Stimulated activated CD4-positive, alpha-beta T cell treated with anti-CD3 and anti-CD28 coated beads, Interleukin-12 subunit alpha, Interleukin-12 subunit beta, amount 100 ng/mL, for 24 hours (primary cell): ENCODE results near the gene MAP1A.

ENCODE experiments used
- DNase-seq, 2 experiments: peaks; one replicate each; pipeline ENCODE4 v3.0.0-alpha.2; 2020; ENCODE audit warnings: low read depth in 2 of 2

MAP1A gene

DNA sequence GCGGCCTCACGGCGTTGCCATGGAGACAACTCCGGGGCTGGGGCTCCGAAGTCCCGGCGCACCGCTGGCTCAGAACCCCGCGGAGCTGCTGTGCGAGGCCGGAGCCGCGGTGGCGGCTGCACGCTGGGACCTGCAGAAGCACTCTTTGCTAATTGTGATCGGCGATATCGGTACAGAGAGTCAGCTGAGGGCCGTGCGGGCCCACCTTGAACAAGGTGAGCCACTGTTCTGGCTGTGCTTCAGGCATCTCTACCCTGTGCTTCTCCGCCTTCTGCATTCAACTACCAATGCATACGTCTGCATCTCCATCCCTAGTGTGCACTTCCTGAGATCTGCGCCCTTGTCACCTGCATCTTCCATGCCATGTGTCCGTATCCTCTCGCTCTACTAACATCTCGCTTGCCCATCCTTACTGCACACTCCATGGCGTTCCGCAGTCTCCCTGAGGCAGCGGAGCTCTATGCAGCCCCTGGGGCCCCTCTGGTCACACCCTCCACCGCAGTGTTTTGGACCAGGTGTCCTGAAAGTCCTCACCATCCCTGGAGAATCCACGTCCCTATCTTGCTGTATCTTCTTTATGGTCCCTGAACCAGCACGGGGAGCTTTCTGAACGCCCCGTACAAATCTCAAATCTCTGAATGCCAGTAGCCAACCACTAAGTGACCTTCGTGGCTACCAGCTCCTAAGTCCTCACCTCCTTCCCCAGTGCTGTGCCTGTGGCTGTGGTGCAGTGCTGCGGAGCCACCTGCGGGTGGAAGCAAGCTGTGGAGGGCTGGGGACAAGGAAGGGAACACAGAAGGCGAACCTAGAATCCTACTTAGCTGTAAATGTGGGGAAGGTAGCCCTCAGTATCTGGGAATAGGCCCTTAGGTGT lies 6.2 kb upstream of the MAP1A start:
- peak in 1 of 2 experiments; percentile 8 for DNase-seq

DNA sequence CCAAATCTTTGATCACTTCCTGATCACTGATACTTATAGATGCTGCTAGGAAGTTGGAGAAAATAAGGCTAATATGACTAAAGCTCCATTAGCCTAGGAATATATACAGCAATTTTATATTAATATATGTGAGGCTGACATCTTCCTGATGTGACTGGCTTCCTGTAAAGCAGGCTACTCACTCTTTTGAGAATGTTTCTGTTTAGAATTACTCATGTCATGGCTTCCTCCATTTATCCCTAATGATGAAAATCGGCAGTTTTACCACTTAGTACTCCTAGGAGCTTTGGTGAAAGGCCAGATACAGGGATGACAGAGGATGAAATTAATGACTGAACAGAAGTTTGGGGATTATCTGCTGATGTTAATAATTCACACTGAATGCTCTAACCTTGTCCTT lies 3.9 kb upstream of the MAP1A start:
- no peak for DNase-seq

DNA sequence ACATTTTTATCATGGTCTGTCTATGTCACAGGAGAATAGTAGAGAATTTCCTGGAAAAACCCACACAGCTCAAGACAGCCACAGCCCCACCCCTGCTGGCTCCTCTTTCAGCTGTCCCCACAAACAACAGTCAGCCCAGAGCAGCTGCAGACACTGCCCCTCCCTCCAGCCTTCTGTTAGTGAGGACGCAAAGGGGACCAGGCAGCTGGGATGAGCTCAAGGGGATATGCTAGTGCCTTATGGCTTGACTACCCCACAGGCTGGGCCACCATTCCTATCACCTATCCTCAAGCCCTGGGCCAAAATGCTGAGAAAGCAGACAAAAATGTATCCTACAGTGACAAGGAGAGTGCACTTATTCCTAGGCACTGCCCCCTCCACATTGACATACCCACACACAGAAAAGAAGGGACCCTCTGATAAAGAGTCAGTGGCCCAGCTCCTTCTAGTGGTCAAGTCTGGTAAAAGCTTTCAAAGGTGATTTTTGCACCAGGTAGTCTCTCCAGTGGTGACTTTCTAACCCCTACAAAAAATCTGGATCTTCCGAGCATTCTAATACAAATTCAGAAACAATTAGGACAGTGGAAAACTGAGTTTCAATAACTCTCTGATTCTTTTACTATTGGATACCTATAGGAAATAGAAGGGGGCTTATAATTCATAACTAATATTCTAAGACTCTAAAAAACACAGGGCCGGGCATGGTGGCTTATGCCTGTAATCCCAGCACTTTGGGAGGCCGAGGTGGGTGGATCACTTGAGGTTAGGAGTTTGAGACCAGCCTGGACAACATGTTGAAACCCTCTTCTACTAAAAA lies 3.0 kb upstream of the MAP1A start:
- DNase-seq, result no peak

DNA sequence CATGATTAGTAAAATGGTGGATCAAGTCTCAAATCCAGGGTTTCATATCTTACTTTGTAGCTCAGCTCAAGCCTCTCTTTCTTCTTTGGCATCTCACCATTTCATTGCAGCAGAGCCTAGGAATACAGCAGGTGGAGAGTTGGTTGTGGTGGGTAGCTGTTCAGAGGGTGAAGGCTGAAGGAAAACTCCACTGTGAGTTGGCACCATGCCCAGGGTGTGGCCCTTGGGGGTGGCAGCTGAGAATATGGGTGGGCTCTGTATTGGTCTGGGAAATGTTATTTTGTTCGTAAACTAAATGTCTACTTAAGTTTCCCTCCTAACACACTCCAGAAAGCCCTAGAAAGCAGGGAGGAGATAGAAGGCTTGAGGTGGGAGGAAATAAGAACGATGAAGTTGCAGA lies 1.7 kb upstream of the MAP1A start:
- no peak for DNase-seq

DNA sequence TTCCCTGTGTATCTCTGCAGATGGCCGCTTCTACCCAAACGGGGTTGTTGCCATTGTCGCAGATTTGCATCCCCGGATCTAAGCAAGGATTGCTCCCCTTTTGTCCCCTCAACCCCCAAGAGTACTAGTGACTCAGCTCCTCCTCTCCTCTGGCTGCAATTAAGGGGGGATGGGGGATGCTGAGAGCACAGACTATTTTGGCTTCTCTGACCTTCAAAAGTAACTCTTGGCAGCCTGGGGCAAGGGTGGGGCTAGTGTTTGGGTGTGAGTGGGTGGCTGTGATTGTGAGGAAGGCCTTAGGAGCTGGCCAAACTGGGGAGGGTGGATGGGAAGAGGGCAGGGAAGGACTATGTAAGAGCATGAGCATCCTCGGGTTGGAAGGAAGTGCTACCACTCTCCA lies 1.2 kb upstream of the MAP1A start:
- no peak for DNase-seq

DNA sequence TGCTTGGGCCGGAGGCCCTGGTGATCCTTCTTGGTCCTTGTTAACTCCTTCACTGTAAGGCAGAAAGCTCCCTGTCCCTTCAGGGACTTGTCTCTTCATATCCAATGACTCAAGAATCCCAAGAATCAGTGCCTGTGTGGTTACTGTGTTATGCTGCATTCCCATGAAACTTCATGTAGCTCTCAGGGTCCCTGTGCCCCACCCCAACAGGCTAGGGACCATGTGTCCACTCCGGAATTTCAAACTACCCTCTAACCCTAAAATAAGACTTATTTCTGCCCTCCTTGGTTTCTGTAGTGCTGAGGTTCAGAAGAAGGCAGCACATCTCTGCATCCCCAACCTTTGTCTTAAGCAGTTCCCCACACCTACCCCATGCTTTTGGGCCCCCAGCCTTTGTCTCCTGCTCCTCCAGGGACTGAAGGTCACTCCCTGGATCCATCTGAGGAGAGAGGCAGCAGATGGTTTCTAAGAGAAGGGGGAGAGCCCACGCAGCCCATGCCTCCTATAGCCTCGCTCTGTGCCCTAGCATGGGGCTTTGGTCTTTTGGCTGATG lies 531 bp upstream of the MAP1A start:
- no peak for DNase-seq

DNA sequence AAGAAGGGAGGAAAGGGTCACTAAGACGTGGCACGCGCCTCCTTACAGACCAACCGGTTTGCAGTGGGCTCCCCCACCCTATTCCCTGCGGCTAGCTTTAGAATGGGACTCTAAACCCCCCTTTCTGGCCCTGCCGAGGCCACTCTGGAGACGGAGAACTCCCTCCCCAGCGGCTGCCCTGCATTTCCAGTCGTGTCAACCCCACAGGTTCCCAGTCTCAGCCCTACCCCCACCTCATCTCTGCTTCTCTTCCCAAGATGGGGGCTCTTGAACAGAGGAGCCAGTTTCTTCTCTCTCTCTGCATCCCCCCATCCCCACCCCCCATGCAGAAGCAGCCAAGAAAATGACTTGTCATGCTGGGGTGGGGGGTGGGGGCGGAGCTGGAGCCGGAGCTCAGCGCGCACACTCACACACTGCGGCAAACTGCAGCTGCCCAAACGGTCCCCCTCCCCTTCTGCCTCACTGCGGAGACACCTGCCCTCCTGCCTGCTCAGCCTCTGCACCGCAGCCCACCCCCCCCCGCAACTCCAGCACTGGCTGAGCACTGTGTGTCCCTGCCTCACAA lies 871 bp downstream of the MAP1A start:
- no peak for DNase-seq

DNA sequence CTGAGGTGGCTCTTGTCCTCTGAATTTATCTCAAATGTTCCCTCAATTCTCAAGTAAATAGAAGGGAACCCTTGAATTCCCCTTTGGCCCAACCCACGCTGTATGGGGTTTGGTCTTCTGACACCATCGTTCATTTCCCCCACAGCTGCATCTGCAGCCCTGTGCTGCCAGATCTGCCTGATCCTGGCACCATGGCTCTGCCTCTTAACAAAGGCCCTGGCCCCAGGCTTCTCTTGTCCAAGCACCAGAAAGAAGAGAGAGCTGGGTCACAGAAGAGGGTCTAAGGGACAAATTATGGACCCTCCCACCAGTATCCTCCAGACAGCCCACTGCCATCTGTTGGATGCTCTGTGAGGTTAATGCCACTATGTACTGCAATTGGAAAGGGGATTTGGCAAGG lies 1.8 kb downstream of the MAP1A start:
- DNase-seq, result no peak

DNA sequence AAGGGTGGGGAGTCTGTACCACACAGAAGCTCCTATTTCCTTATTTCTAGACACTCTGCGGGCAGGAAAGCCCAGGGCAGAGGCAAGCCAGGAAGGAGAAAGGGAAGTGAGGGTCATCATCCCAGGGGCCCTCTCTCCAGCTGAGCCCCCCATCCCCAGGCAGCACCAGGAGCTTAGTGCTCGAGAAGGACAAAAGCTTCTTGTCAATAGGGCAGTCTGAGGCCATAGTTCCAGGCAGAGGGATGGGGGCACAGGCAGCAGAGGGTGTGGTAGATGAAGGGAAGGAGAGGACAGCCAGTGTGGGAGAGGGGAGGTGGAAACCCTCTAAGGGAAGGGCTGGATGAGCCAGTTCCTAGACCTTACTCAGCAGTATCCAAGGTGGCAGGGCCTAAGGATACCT lies 2.7 kb downstream of the MAP1A start:
- no peak for DNase-seq

DNA sequence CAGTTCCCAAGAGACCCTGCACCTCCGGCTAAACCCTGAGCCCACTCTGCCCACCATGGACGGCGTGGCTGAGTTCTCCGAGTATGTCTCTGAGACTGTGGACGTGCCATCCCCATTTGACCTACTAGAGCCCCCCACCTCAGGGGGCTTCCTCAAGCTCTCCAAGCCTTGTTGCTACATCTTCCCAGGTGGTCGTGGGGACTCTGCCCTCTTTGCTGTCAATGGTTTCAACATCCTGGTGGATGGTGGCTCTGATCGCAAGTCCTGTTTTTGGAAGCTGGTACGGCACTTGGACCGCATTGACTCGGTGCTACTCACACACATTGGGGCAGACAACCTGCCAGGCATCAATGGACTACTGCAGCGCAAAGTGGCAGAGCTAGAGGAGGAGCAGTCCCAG lies 4.0 kb downstream of the MAP1A start:
- DNase-seq, result no peak

DNA sequence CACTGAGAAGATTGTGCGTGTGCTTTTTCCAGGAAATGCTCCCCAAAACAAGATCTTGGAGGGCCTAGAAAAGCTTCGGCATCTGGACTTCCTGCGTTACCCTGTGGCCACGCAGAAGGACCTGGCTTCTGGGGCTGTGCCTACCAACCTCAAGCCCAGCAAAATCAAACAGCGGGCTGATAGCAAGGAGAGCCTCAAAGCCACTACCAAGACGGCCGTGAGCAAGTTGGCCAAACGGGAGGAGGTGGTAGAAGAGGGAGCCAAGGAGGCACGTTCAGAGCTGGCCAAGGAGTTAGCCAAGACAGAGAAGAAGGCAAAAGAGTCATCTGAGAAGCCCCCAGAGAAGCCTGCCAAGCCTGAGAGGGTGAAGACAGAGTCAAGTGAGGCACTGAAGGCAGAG lies 4.8 kb downstream of the MAP1A start:
- DNase-seq, result no peak

DNA sequence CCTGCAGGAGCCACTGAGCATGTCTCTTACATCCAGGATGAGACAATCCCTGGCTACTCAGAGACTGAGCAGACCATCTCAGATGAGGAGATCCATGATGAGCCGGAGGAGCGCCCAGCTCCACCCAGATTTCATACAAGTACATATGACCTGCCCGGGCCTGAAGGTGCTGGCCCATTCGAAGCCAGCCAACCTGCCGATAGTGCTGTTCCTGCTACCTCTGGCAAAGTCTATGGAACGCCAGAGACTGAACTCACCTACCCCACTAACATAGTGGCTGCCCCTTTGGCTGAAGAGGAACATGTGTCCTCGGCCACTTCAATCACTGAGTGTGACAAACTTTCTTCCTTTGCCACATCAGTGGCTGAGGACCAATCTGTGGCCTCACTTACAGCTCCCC lies 6.2 kb downstream of the MAP1A start:
- no peak for DNase-seq

DNA sequence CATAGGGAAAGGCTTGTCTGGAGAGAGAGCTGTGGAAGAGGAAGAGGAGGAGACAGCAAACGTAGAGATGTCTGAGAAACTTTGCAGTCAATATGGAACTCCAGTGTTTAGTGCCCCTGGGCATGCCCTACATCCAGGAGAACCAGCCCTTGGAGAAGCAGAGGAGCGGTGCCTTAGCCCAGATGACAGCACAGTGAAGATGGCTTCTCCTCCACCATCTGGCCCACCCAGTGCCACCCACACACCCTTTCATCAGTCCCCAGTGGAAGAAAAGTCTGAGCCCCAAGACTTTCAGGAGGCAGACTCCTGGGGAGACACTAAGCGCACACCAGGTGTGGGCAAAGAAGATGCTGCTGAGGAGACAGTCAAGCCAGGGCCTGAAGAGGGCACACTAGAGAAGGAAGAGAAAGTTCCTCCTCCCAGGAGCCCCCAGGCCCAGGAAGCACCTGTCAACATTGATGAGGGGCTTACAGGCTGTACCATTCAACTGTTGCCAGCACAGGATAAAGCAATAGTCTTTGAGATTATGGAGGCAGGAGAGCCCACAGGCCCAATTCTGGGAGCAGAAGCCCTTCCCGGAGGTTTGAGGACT lies 6.9 kb downstream of the MAP1A start:
- no peak for DNase-seq

DNA sequence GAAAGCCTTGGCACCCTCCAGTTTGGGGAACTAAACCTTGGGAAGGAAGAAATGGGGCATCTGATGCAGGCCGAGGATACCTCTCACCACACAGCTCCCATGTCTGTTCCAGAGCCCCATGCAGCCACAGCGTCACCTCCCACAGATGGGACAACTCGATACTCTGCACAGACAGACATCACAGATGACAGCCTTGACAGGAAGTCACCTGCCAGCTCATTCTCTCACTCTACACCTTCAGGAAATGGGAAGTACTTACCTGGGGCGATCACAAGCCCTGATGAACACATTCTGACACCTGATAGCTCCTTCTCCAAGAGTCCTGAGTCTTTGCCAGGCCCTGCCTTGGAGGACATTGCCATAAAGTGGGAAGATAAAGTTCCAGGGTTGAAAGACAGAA lies 7.7 kb downstream of the MAP1A start:
- no peak for DNase-seq

DNA sequence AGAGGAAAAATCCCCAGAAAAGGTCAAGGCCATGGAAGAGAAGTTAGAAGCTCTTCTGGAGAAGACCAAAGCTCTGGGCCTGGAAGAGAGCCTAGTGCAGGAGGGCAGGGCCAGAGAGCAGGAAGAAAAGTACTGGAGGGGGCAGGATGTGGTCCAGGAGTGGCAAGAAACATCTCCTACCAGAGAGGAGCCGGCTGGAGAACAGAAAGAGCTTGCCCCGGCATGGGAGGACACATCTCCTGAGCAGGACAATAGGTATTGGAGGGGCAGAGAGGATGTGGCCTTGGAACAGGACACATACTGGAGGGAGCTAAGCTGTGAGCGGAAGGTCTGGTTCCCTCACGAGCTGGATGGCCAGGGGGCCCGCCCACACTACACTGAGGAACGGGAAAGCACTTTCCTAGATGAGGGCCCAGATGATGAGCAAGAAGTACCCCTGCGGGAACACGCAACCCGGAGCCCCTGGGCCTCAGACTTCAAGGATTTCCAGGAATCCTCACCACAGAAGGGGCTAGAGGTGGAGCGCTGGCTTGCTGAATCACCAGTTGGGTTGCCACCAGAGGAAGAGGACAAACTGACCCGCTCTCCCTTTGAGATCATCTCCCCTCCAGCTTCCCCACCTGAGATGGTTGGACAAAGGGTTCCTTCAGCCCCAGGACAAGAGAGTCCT lies 9.0 kb downstream of the MAP1A start:
- no peak for DNase-seq

DNA sequence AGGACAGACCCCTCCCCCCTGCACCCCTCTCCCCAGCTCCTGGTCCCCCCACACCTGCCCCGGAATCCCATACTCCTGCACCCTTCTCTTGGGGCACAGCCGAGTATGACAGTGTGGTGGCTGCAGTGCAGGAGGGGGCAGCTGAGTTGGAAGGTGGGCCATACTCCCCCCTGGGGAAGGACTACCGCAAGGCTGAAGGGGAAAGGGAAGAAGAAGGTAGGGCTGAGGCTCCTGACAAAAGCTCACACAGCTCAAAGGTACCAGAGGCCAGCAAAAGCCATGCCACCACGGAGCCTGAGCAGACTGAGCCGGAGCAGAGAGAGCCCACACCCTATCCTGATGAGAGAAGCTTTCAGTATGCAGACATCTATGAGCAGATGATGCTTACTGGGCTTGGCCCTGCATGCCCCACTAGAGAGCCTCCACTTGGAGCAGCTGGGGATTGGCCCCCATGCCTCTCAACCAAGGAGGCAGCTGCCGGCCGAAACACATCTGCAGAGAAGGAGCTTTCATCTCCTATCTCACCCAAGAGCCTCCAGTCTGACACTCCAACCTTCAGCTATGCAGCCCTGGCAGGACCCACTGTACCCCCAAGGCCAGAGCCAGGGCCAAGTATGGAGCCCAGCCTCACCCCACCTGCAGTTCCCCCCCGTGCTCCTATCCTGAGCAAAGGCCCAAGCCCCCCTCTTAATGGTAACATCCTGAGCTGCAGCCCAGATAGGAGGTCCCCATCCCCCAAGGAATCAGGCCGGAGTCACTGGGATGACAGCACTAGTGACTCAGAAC lies 9.8 kb downstream of the MAP1A start:
- no peak for DNase-seq

DNA sequence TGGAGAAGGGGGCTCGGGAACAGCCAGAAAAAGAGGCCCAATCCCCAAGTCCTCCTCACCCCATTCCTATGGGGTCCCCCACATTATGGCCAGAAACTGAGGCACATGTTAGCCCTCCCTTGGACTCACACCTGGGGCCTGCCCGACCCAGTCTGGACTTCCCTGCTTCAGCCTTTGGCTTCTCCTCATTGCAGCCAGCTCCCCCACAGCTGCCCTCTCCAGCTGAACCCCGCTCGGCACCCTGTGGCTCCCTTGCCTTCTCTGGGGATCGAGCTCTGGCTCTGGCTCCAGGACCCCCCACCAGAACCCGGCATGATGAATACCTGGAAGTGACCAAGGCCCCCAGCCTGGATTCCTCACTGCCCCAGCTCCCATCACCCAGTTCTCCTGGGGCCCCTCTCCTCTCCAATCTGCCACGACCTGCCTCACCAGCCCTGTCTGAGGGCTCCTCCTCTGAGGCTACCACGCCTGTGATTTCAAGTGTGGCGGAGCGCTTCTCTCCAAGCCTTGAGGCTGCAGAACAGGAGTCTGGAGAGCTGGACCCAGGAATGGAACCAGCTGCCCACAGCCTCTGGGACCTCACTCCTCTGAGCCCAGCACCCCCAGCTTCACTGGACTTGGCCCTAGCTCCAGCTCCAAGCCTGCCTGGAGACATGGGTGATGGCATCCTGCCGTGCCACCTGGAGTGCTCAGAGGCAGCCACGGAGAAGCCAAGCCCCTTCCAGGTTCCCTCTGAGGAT lies 10.6 kb downstream of the MAP1A start:
- no peak for DNase-seq

DNA sequence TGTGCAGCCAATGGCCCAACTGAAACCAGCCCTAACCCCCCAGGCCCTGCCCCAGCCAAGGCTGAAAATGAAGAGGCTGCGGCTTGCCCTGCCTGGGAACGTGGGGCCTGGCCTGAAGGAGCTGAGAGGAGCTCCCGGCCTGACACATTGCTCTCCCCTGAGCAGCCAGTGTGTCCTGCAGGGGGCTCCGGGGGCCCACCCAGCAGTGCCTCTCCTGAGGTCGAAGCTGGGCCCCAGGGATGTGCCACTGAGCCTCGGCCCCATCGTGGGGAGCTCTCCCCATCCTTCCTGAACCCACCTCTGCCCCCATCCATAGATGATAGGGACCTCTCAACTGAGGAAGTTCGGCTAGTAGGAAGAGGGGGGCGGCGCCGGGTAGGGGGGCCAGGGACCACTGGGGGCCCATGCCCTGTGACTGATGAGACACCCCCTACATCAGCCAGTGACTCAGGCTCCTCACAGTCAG lies 11.2 kb downstream of the MAP1A start:
- DNase-seq, result no peak

DNA sequence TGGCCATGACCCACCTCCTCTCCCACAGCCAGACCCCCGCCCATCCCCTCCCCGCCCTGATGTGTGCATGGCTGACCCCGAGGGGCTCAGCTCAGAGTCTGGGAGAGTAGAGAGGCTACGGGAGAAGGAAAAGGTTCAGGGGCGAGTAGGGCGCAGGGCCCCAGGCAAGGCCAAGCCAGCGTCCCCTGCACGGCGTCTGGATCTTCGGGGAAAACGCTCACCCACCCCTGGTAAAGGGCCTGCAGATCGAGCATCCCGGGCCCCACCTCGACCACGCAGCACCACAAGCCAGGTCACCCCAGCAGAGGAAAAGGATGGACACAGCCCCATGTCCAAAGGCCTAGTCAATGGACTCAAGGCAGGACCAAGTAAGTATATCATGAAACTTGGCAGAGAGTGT lies 11.7 kb downstream of the MAP1A start:
- no peak for DNase-seq
